K562 (cell line): ENCODE data around the gene TP53BP2. TPM values are rescaled to one million over a fixed set of nuclear protein-coding genes. Genes with fewer than 3 reads are reported as not detected.
A peak's percentile ranks its signal among the peaks of the same experiment; 100 is the strongest.

Experiments used
- ATAC-seq: fragments of 200-7000 bp; cut with Tn5 transposase; 3 replicates; pipeline ENCODE4 v1.9.1; 2020; ENCODE audit warnings: moderate library complexity
- BruUV-seq: library from RNA; stranded (reverse); fragments of 400-500 nt; replicated peaks from 2 replicates; lab custom pipeline; 2021; lab: Mats Ljungman, UMichigan
- CTCF ChIA-PET: fragments of 300-600 bp; formaldehyde crosslinking; extraction: SDS; loops from one replicate; lab custom pipeline; 2021; ENCODE audit warnings: low intra/inter-chr PET ratio; lab: Yijun Ruan, JAX
- POLR2A ChIA-PET: fragments of 300-600, 350-650 bp; sonication (Branson Sonifier 250); formaldehyde crosslinking; extraction: SDS; loops from one replicate; lab custom pipeline; 2021; ENCODE audit warnings: antibody characterized with exemption, inconsistent platforms; lab: Yijun Ruan, JAX
- DNase-seq, 4 experiments: peaks; one replicate each; pipeline versions ENCODE4 v3.0.0 to v3.0.0-alpha.2; 2011 to 2018; ENCODE audit warnings: low spot score in 3 of 4, mixed read lengths in 3 of 4; ENCODE audit errors: extremely low read depth in 1 of 4
- FAIRE-seq: peaks from 2 replicates; lab custom pipeline; 2011; peaks lifted over from hg19 to GRCh38; lab: Jason Lieb, UNC
- H2AFZ ChIP-seq: 2 replicates; pipeline ENCODE4 v1.6.0; 2011; ENCODE audit warnings: low read depth, low read length, control low read depth, inconsistent platforms
- H3K27ac ChIP-seq: fragments of 200-600 bp; 3 replicates; pipeline ENCODE4 v1.8.0; 2011; ENCODE audit warnings: low read depth, mild to moderate bottlenecking, control low read depth, inconsistent platforms, low read length, moderate library complexity, mixed read lengths; ENCODE audit errors: extremely low read depth
- H3K27me3 ChIP-seq, 2 experiments: fragments of 300-600 bp in 1 of 2; 2 replicates in 1 of 2; 3 replicates in 1 of 2; pipeline versions ENCODE4 v1.6.0 to v1.8.0; 2011; ENCODE audit warnings: inconsistent platforms in 2 of 2, low read length in 2 of 2, mild to moderate bottlenecking in 1 of 2, mixed read lengths in 1 of 2, moderate library complexity in 1 of 2; ENCODE audit not compliant: control insufficient read depth in 2 of 2, insufficient read depth in 2 of 2
- H3K36me3 ChIP-seq: fragments of 300-600 bp; 3 replicates; pipeline ENCODE4 v1.8.0; 2011; ENCODE audit warnings: mild to moderate bottlenecking, low read length, inconsistent platforms; ENCODE audit not compliant: control insufficient read depth, insufficient read depth
- H3K4me1 ChIP-seq, 2 experiments: fragments of 200-600 bp in 1 of 2; replicated peaks in 1 of 2; 2 replicates in 1 of 2; 3 replicates in 1 of 2; pipeline versions ENCODE4 v1.5.1 to v1.8.0; 2011; ENCODE audit warnings: inconsistent platforms in 2 of 2, low read length in 2 of 2, mild to moderate bottlenecking in 1 of 2, mixed read lengths in 1 of 2, moderate library complexity in 1 of 2; ENCODE audit not compliant: control insufficient read depth in 2 of 2, insufficient read depth in 2 of 2
- H3K4me2 ChIP-seq: 2 replicates; pipeline ENCODE4 v1.6.1; 2011; ENCODE audit warnings: low read length, control low read depth, inconsistent platforms, mixed read lengths; ENCODE audit not compliant: insufficient read depth
- H3K4me3 ChIP-seq: fragments of 200-600 bp; sonication (generic), shearing (Covaris generic); 2 replicates; pipeline ENCODE4 v1.5.1; 2016; ENCODE audit warnings: control low read depth, inconsistent platforms
- H3K79me2 ChIP-seq: fragments of 200-600 bp; 3 replicates; pipeline ENCODE4 v1.8.0; 2011; ENCODE audit warnings: low read length, inconsistent platforms; ENCODE audit not compliant: control insufficient read depth, insufficient read depth
- H3K9ac ChIP-seq, 2 experiments: 2 replicates each; pipeline versions ENCODE4 v1.6.0 to v1.6.1; 2011; ENCODE audit warnings: low read depth in 2 of 2, low read length in 2 of 2, control low read depth in 1 of 2, inconsistent platforms in 1 of 2, mild to moderate bottlenecking in 1 of 2, mixed read lengths in 1 of 2; ENCODE audit not compliant: insufficient read depth in 1 of 2
- H3K9me1 ChIP-seq: one replicate; pipeline ENCODE4 v1.6.0; 2011; ENCODE audit warnings: inconsistent platforms, mild to moderate bottlenecking, low read length, moderate library complexity; ENCODE audit not compliant: control insufficient read depth, insufficient read depth
- H3K9me3 ChIP-seq: replicated peaks from 2 replicates; pipeline ENCODE4 v1.5.1; 2011; ENCODE audit warnings: low read depth, low read length, inconsistent platforms; ENCODE audit not compliant: control insufficient read depth, insufficient read depth
- H4K20me1 ChIP-seq: replicated peaks from 2 replicates; pipeline ENCODE4 v1.6.1; 2011; ENCODE audit warnings: low read length, inconsistent platforms, mixed read lengths; ENCODE audit not compliant: control insufficient read depth, insufficient read depth
- ATF1 ChIP-seq, 2 experiments: fragments of 450-650 bp in 1 of 2; IDR thresholded peaks; 2 replicates each; pipeline ENCODE4 v1.6.1; 2016; ENCODE audit warnings: missing compliant biosample characterization in 1 of 2, missing genetic modification characterization in 1 of 2
- KDM4B ChIP-seq, 2 experiments: fragments of 450-650 bp in 1 of 2; sonication (generic) in 1 of 2; IDR thresholded peaks; 2 replicates each; pipeline ENCODE4 v1.6.1; 2016 to 2017; ENCODE audit warnings: borderline replicate concordance in 2 of 2, antibody characterized with exemption in 1 of 2, low read depth in 1 of 2, mild to moderate bottlenecking in 1 of 2
- MLX ChIP-seq, 2 experiments: fragments of 450-650 bp in 1 of 2; sonication (generic) in 1 of 2; formaldehyde crosslinking; conservative IDR thresholded peaks; 2 replicates each; pipeline versions ENCODE4 v1.4.0 to v1.8.1; 2020 to 2022; ENCODE audit warnings: mild to moderate bottlenecking in 1 of 2, missing genetic modification reagents in 1 of 2
- NCOA1 ChIP-seq: fragments of 450-650 bp; IDR thresholded peaks from 2 replicates; pipeline ENCODE4 v1.6.1; 2016; ENCODE audit warnings: low read depth
- NCOA2 ChIP-seq, 2 experiments: fragments of 450-650 bp; IDR thresholded peaks; 2 replicates each; pipeline ENCODE4 v1.6.1; 2018; ENCODE audit warnings: mild to moderate bottlenecking in 2 of 2, moderate library complexity in 1 of 2; ENCODE audit not compliant: partially characterized antibody in 2 of 2
- NEUROD1 ChIP-seq: fragments of 150-350 bp; IDR thresholded peaks from 2 replicates; pipeline ENCODE4 v1.6.1; 2014; ENCODE audit warnings: borderline replicate concordance, low read length, low read depth; ENCODE audit not compliant: partially characterized antibody
- NRF1 ChIP-seq, 2 experiments: fragments of 450-650 bp; IDR thresholded peaks in 1 of 2; conservative IDR thresholded peaks in 1 of 2; 2 replicates each; pipeline ENCODE4 v1.6.1; 2014; ENCODE audit warnings: mild to moderate bottlenecking in 2 of 2
- PTRF ChIP-seq: fragments of 450-650 bp; IDR thresholded peaks from 2 replicates; pipeline ENCODE4 v1.6.1; 2016; ENCODE audit warnings: mild to moderate bottlenecking, missing genetic modification characterization, missing compliant biosample characterization
- ZKSCAN8 ChIP-seq: fragments of 200-800 bp; sonication (Bioruptor generic); IDR thresholded peaks from 2 replicates; pipeline ENCODE4 v1.6.1; 2016; ENCODE audit warnings: missing genetic modification characterization, missing compliant biosample characterization
- ZNF316 ChIP-seq: fragments of 450-650 bp; IDR thresholded peaks from 2 replicates; pipeline ENCODE4 v1.6.1; 2016
- WGBS: fragments of 100-300 bp; shearing (Covaris generic); methylation state at CpG from one replicate; pipeline ENCODE4 v1.1.6; 2016; ENCODE audit warnings: low coverage, mixed read lengths; ENCODE audit not compliant: insufficient coverage; ENCODE audit errors: missing lambda C conversion rate; 5-methylcytosine and 5-hydroxymethylcytosine counted together
- in situ Hi-C: fragments of 300-500 bp; cut with MboI; formaldehyde crosslinking; loops from 4 replicates; pipeline ENCODE4 v1.15.0; 2018; ENCODE audit warnings: inconsistent platforms, mixed read lengths
- intact Hi-C: fragments of 100-400 bp; cut with micrococcal nuclease; formaldehyde crosslinking; loops from 2 replicates; pipeline ENCODE4 v1.14.2; 2022
- polyA plus RNA-seq, 8 experiments: library from polyadenylated mRNA; depleted of rRNA in 4 of 8; stranded (reverse) in 5 of 8; unstranded in 3 of 8; fragments of >200 nt; fragmentation: Nextera tagmentation in 2 of 8; fragmentation: Illumina TruSeq in 1 of 8; extraction: Ambion mirVana in 2 of 8; extraction: Trizol in 1 of 8; gene quantifications; 2 replicates each; pipeline versions ENCODE4 v1.2.1 to v1.2.3, GENCODE V29; 2011 to 2014; ENCODE audit warnings: inconsistent platforms in 1 of 8, missing spikeins in 1 of 8
- total RNA-seq, 7 experiments: library from RNA; depleted of rRNA in 6 of 7; stranded (reverse); fragments of >200 nt in 6 of 7; fragmentation: Illumina TruSeq in 2 of 7; extraction: Trizol in 2 of 7; gene quantifications; 2 replicates each; pipeline versions ENCODE4 v1.2.1 to v1.2.3, GENCODE V29; 2011 to 2021; ENCODE audit warnings: low replicate concordance in 1 of 7

The TP53BP2 gene
- total and polyA plus RNA-seq, 9 of the 15 experiments (the other 6 are each of a cell fraction or from before 2014, with no cell fraction given), result 17.0 to 69.6 (median 40.1) TPM

GRCh38 chr1:223760833-223761232 lies 84.9 kb downstream of the TP53BP2 start (continued):
- TF ChIP-seq MLX (CRISPR knock-in tag; conservative IDR thresholded peaks at IDR 0.05), result no peak
- TF ChIP-seq, all 486 proteins: peak for 0

DNA sequence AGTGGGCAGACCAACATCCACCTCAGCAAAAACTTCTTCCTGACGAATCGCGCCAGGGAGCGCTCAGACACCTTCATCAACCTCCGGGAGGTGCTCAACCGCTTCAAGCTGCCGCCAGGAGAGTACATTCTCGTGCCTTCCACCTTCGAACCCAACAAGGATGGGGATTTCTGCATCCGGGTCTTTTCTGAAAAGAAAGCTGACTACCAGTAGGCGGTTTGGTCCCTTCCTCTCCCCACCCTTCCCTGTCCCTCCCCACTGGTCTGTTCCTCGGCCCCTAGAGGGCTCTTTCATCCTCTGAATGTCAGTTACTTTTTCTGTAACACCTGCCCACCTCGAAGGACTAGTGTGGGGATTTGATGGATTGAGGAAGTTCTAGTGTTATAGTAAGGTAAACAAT lies 86.5 kb downstream of the TP53BP2 start:
- POLR2A ChIA-PET, result interaction anchor here (0.6 to 8.0 kb wide), 3 partner anchors 9 to 22 kb away, joined by 3 to 75 read pairs (median 5); no protein-coding TSS in a partner anchor
- no TSS peak for BruUV-seq
- TF ChIP-seq ATF1 (CRISPR knock-in tag; IDR thresholded peaks at IDR 0.05) (no peak), ATF1 (tag; IDR thresholded peaks at IDR 0.05) (no peak), NEUROD1 (no peak), ZNF316 (peak; percentile 27; the same call in 1 of the 2 replicates), NCOA1 (no peak), NRF1 (conservative IDR thresholded peaks at IDR 0.05 in 1 of 2, IDR thresholded peaks at IDR 0.05 in 1 of 2) (no peak), PTRF (tag) (no peak), NCOA2 (IDR thresholded peaks at IDR 0.05; ENCODE audit: partially characterized antibody in 2 of 2) (no peak), KDM4B (IDR thresholded peaks at IDR 0.05; ENCODE audit: borderline replicate concordance in 2 of 2, low read depth in 1 of 2) (no peak), ZKSCAN8 (no peak)

More for the DNA sequence above, 86.5 kb downstream of the TP53BP2 start:
- WGBS, result 80% methylated on average over 13 of the region's 13 CpGs
- Histone ChIP-seq H3K9ac (no peak overlapping the region), H2AFZ (no peak overlapping the region), H4K20me1 (no peaks in the 10 kb centered on the region), H3K4me3 (no peak overlapping the region), H3K36me3 (peaks cover 81% of the 10 kb centered on the region), H3K9me1 (no peaks in the 10 kb centered on the region), H3K4me1 (no peaks in the 10 kb centered on the region; a peak in 1 of 5 replicates), H3K27me3 (no peaks in the 10 kb centered on the region), H3K4me2 (no peak overlapping the region), H3K79me2 (no peaks in the 10 kb centered on the region), H3K9me3 (no peaks in the 10 kb centered on the region), H3K27ac (no peak overlapping the region)
- in situ Hi-C loops (loop anchor here (10.0 kb wide), 1 partner anchor 204 kb away; no protein-coding TSS in a partner anchor), intact Hi-C loops (no loop called here)
- CTCF ChIA-PET, result no interaction called here
- peak; percentile 42 for FAIRE-seq
- peak; percentile 50 to 64 (median 61) for DNase-seq
- peak; percentile 76 for ATAC-seq
